A549 (cell line): ENCODE measurements around the gene FAAP100. TPM values are rescaled to one million over a fixed set of nuclear protein-coding genes. Genes with fewer than 3 reads are reported as not detected.

Source experiments
- ATAC-seq, 2 experiments: fragments of 200-7000 bp in 1 of 2; fragments of >200 bp in 1 of 2; cut with Nextera tagmentation in 1 of 2; cut with Tn5 transposase in 1 of 2; 3 replicates each; pipeline versions ENCODE4 v1.8.0 to v1.9.1; 2018 to 2020; ENCODE audit warnings: mild to moderate bottlenecking in 1 of 2, moderate library complexity in 1 of 2
- CTCF ChIA-PET: fragments of 300-600 bp; sonication (Branson Sonifier 250); formaldehyde crosslinking; extraction: SDS; loops from one replicate; lab custom pipeline; 2021; ENCODE audit warnings: antibody characterized with exemption, inconsistent platforms; lab: Yijun Ruan, JAX
- POLR2A ChIA-PET: fragments of 350-600 bp; formaldehyde crosslinking; extraction: SDS; loops from one replicate; lab custom pipeline; 2021; ENCODE audit warnings: antibody characterized with exemption, inconsistent platforms; lab: Yijun Ruan, JAX
- DNase-seq, 2 experiments: peaks; one replicate each; pipeline versions ENCODE4 v3.0.0 to v3.0.0-alpha.2; 2011 to 2016; ENCODE audit warnings: low read depth in 1 of 2, low spot score in 1 of 2
- FAIRE-seq: peaks from 2 replicates; lab custom pipeline; 2011; peaks lifted over from hg19 to GRCh38; lab: Jason Lieb, UNC
- H3K27ac ChIP-seq, 2 experiments: fragments of >200 bp; sonication (Bioruptor Twin); formaldehyde crosslinking; 3 replicates each; pipeline ENCODE4 v1.5.1; 2016 to 2017
- H3K4me1 ChIP-seq: fragments of >200 bp; sonication (Bioruptor Twin); formaldehyde crosslinking; 3 replicates; pipeline ENCODE4 v1.6.1; 2016
- H3K4me2 ChIP-seq: fragments of >200 bp; sonication (Bioruptor Twin); formaldehyde crosslinking; 3 replicates; pipeline ENCODE4 v1.6.1; 2016
- H3K4me3 ChIP-seq: fragments of >200 bp; sonication (Bioruptor Twin); formaldehyde crosslinking; 3 replicates; pipeline ENCODE4 v1.5.1; 2016
- H3K9me3 ChIP-seq: fragments of >200 bp; sonication (Bioruptor Twin); formaldehyde crosslinking; 3 replicates; pipeline ENCODE4 v1.6.1; 2016
- CHD2 ChIP-seq: fragments of 150-350 bp; IDR thresholded peaks from 2 replicates; pipeline ENCODE4 v1.6.1; 2014; ENCODE audit warnings: low read length; ENCODE audit not compliant: partially characterized antibody
- ELK1 ChIP-seq: fragments of 150-350 bp; IDR thresholded peaks from 2 replicates; pipeline ENCODE4 v1.6.1; 2014; ENCODE audit warnings: low read depth, mild to moderate bottlenecking, low read length
- FOSL2 ChIP-seq, 2 experiments: fragments of 450-650 bp in 1 of 2; fragments of >200 bp in 1 of 2; sonication (Bioruptor Twin) in 1 of 2; formaldehyde crosslinking; IDR thresholded peaks; 2 replicates each; pipeline versions ENCODE4 v1.5.0 to v1.6.1; 2016 to 2020; ENCODE audit warnings: mild to moderate bottlenecking in 1 of 2, moderate library complexity in 1 of 2
- FOXS1 ChIP-seq: fragments of 250-450 bp; sonication (Bioruptor Pico); IDR thresholded peaks from 2 replicates; pipeline ENCODE4 v1.5.0; 2020; ENCODE audit warnings: mild to moderate bottlenecking, moderate library complexity
- GATA3 ChIP-seq: IDR thresholded peaks from 2 replicates; pipeline ENCODE4 v1.6.1; 2012; ENCODE audit warnings: borderline replicate concordance
- JUN ChIP-seq, 2 experiments: fragments of >200 bp; sonication (Bioruptor Twin); formaldehyde crosslinking; IDR thresholded peaks; 2 replicates in 1 of 2; 3 replicates in 1 of 2; pipeline ENCODE4 v1.6.1; 2016 to 2017
- JUNB ChIP-seq: fragments of >200 bp; sonication (Bioruptor Twin); formaldehyde crosslinking; IDR thresholded peaks from 2 replicates; pipeline ENCODE4 v1.6.1; 2016
- MAX ChIP-seq: IDR thresholded peaks from 2 replicates; pipeline ENCODE4 v1.6.1; 2012
- NR3C1 ChIP-seq: fragments of >200 bp; sonication (Bioruptor Twin); formaldehyde crosslinking; IDR thresholded peaks from 3 replicates; pipeline ENCODE4 v1.6.1; 2017
- POLR2AphosphoS2 ChIP-seq: conservative IDR thresholded peaks from 2 replicates; pipeline ENCODE4 v1.6.1; 2012; ENCODE audit warnings: low read length, improper control_type of control experiment, inconsistent platforms
- RARB ChIP-seq: fragments of 250-450 bp; sonication (Bioruptor Pico); IDR thresholded peaks from 2 replicates; pipeline ENCODE4 v1.8.0; 2021; ENCODE audit warnings: mild to moderate bottlenecking, moderate library complexity
- RNF2 ChIP-seq: fragments of 200-600 bp; sonication (generic); IDR thresholded peaks from 2 replicates; pipeline ENCODE4 v1.6.1; 2016; ENCODE audit warnings: low read depth, mild to moderate bottlenecking, antibody characterized with exemption, moderate library complexity, borderline replicate concordance
- ZNF302 ChIP-seq: fragments of 250-450 bp; sonication (Bioruptor Pico); IDR thresholded peaks from 2 replicates; pipeline ENCODE4 v1.9.0; 2021; ENCODE audit warnings: inconsistent platforms, mild to moderate bottlenecking, moderate library complexity
- WGBS: methylation state at CpG from one replicate; pipeline ENCODE4 v1.1.6; 2017; ENCODE audit errors: missing lambda C conversion rate; 5-methylcytosine and 5-hydroxymethylcytosine counted together
- polyA plus RNA-seq, 4 experiments: library from polyadenylated mRNA; depleted of rRNA in 3 of 4; stranded (reverse); fragments of >200 nt; fragmentation: RNase III in 1 of 4; extraction: RNeasy Plus Mini Kit Qiagen cat#74134 plus additional on column Dnase treatment in 1 of 4; gene quantifications; 2 replicates in 3 of 4; 3 replicates in 1 of 4; pipeline ENCODE4 v1.2.3, GENCODE V29; 2011 to 2017
- TF ChIP-seq, protein P1 (sequence below): IDR thresholded peaks from 2 replicates; pipeline ENCODE4 v1.6.1; 2012
- TF ChIP-seq, protein P2 (sequence below): fragments of 200-600 bp; sonication (generic); IDR thresholded peaks from 2 replicates; pipeline ENCODE4 v1.6.1; 2016; ENCODE audit warnings: antibody characterized with exemption, mild to moderate bottlenecking, moderate library complexity

Gene FAAP100
- polyA plus RNA-seq, 2 of the 4 experiments (the other 2 are of a cell fraction), result 5.4 to 16.8 TPM

GRCh38 chr17:81556863-81557262 is 4.7 kb upstream of the FAAP100 start:
- DNase-seq, result no peak
- no peaks in the 10 kb centered on the region for H3K9me3 ChIP-seq
- no peak for FAIRE-seq
- POLR2A ChIA-PET, result interaction anchor here (1.0 kb wide), 1 partner anchor 44 kb away, joined by 4 read pairs; no protein-coding TSS in a partner anchor
- CTCF ChIA-PET, result interaction anchor here (1.0 to 45.0 kb wide), 4 partner anchors 27 to 304 kb away, joined by 4 to 1604 read pairs (median 20); no protein-coding TSS in a partner anchor
- no peak overlapping the region for H3K4me3 ChIP-seq
- peak overlapping the region; percentile 58 for H3K4me2 ChIP-seq
- H3K27ac ChIP-seq, result peak overlapping the region; percentile 55 to 62; a peak in 4 of 6 replicates
- 85% methylated on average over 4 of the region's 6 CpGs for WGBS
- no peak for TF ChIP-seq FOSL2 (IDR thresholded peaks at IDR 0.05)
- no peak for TF ChIP-seq FOSL2 (CRISPR knock-in tag; IDR thresholded peaks at IDR 0.05)
- no peak for TF ChIP-seq ELK1
- TF ChIP-seq NR3C1, result no peak
- no peak for TF ChIP-seq RNF2
- no peak for TF ChIP-seq RARB (CRISPR knock-in tag)
- H3K4me1 ChIP-seq, result peaks cover 73% of the 10 kb centered on the region
- ATAC-seq, result no peak

DNA sequence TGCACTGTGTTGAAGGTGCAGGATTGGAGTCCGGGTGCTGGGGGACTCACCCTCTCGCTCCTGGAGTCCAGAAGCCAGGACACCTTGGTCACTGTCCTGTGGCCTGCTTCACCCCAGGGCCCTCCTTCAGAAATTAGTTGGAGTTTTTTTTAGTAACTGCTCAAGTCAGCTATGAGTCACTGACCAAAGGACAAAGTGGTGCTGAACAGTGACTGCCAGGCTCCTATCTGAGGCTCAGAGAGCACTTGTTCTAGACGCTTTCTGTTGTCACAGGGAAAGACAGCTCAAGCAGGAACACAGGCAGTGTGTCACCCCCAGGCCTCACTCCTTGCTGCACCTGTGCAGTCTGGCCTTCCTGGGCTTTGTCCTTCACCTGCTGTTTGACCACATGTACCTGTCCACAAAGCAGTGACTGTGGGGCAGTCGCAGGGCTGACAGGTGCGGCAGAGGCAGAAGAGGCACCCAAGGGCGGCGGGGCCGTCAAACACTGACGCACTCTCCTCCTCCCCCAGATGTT is 4.1 kb upstream of the FAAP100 start:
- no peaks in the 10 kb centered on the region for H3K9me3 ChIP-seq
- TF ChIP-seq, protein P1, sequence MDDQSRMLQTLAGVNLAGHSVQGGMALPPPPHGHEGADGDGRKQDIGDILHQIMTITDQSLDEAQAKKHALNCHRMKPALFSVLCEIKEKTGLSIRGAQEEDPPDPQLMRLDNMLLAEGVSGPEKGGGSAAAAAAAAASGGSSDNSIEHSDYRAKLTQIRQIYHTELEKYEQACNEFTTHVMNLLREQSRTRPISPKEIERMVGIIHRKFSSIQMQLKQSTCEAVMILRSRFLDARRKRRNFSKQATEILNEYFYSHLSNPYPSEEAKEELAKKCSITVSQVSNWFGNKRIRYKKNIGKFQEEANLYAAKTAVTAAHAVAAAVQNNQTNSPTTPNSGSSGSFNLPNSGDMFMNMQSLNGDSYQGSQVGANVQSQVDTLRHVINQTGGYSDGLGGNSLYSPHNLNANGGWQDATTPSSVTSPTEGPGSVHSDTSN, result no peak
- TF ChIP-seq JUN (IDR thresholded peaks at IDR 0.05), result peak in 1 of 2 experiments; percentile 10; a peak in 1 of 5 replicates
- TF ChIP-seq NR3C1, result no peak
- TF ChIP-seq ZNF302 (CRISPR knock-in tag), result no peak
- TF ChIP-seq FOSL2 (IDR thresholded peaks at IDR 0.05), result 0 out of 2 replicates have a peak, but pooled peaks have one; percentile 29
- TF ChIP-seq FOSL2 (CRISPR knock-in tag; IDR thresholded peaks at IDR 0.05), result peak; percentile 65
- TF ChIP-seq CHD2, result no peak
- TF ChIP-seq JUNB, result peak; percentile 33; the same call in 1 of the 2 replicates
- no peak for TF ChIP-seq FOXS1 (CRISPR knock-in tag)
- TF ChIP-seq POLR2AphosphoS2, result peak; percentile 54; the same call in 1 of the 2 replicates
- peak; percentile 38; the same call in 1 of the 2 replicates for TF ChIP-seq MAX
- TF ChIP-seq, protein P2, sequence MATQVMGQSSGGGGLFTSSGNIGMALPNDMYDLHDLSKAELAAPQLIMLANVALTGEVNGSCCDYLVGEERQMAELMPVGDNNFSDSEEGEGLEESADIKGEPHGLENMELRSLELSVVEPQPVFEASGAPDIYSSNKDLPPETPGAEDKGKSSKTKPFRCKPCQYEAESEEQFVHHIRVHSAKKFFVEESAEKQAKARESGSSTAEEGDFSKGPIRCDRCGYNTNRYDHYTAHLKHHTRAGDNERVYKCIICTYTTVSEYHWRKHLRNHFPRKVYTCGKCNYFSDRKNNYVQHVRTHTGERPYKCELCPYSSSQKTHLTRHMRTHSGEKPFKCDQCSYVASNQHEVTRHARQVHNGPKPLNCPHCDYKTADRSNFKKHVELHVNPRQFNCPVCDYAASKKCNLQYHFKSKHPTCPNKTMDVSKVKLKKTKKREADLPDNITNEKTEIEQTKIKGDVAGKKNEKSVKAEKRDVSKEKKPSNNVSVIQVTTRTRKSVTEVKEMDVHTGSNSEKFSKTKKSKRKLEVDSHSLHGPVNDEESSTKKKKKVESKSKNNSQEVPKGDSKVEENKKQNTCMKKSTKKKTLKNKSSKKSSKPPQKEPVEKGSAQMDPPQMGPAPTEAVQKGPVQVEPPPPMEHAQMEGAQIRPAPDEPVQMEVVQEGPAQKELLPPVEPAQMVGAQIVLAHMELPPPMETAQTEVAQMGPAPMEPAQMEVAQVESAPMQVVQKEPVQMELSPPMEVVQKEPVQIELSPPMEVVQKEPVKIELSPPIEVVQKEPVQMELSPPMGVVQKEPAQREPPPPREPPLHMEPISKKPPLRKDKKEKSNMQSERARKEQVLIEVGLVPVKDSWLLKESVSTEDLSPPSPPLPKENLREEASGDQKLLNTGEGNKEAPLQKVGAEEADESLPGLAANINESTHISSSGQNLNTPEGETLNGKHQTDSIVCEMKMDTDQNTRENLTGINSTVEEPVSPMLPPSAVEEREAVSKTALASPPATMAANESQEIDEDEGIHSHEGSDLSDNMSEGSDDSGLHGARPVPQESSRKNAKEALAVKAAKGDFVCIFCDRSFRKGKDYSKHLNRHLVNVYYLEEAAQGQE, result no peak
- TF ChIP-seq GATA3, result peak; percentile 42
- H3K4me1 ChIP-seq, result peaks cover 67% of the 10 kb centered on the region
- FAIRE-seq, result no peak
- 64% methylated on average over 7 of the region's 9 CpGs for whole genome bisulfite sequencing
- no peak overlapping the region for H3K4me3 ChIP-seq
- H3K4me2 ChIP-seq, result peak overlapping the region; percentile 58
- no peak for ATAC-seq
- POLR2A ChIA-PET, result interaction anchor here (0.7 to 0.8 kb wide), 2 partner anchors 10 to 45 kb away, joined by 3 to 5 read pairs; no protein-coding TSS in a partner anchor
- CTCF ChIA-PET, result interaction anchor here (1.2 to 45.0 kb wide), 5 partner anchors 28 to 303 kb away, joined by 4 to 1604 read pairs (median 9); no protein-coding TSS in a partner anchor
- DNase-seq, result peak in 1 of 2 experiments; percentile 64
- H3K27ac ChIP-seq, result peak overlapping the region; percentile 55 to 62
